Measurements from ENCODE around the gene NLK.

- TF ChIP-seq ZNF384 (IDR thresholded peaks at IDR 0.05) (no peak), PKNOX1 (IDR thresholded peaks at IDR 0.05) (no peak), FOXM1 (IDR thresholded peaks at IDR 0.05; ENCODE audit: borderline replicate concordance) (no peak), ELF4 (IDR thresholded peaks at IDR 0.05) (no peak), SP1 (IDR thresholded peaks at IDR 0.05) (no peak), SUZ12 (IDR thresholded peaks at IDR 0.05) (no peak), BHLHE40 (IDR thresholded peaks at IDR 0.05; ENCODE audit: borderline replicate concordance) (no peak), FOXK2 (IDR thresholded peaks at IDR 0.05) (no peak)
Observed at GRCh38 chr17:28045304-28045703, 2.8 kb downstream of the NLK start.

Measured in HEK293T (cell line).